NOMO-1 (cell line): ENCODE measurements around the gene PDC.
"Not testable (repeated sequence)": the region's sequence is repeated elsewhere in the genome, so short reads cannot be mapped to it uniquely, and the experiment has no call there.

Source experiments
- DNase-seq, 2 experiments: peaks; one replicate each; lab custom pipeline; 2025; ENCODE audit not compliant: unreplicated experiment in 2 of 2; lab: John Stamatoyannopoulos, UW

PDC gene

GRCh38 chr1:186473047-186473446 lies 12.1 kb upstream of the PDC start:
- DNase-seq: peak; percentile 19 to 24

GRCh38 chr1:186465946-186466345 lies 5.0 kb upstream of the PDC start:
- DNase-seq: no peak

- DNase-seq: not testable (repeated sequence)
These were observed 4.6 kb upstream of the PDC start for GRCh38 chr1:186465491-186465890.

- DNase-seq: no peak
These were observed 3.0 kb upstream of the PDC start for GRCh38 chr1:186463926-186464325.

- no peak for DNase-seq
These were observed 2.6 kb upstream of the PDC start for GRCh38 chr1:186463511-186463910.

GRCh38 chr1:186459161-186459560 lies 1.8 kb downstream of the PDC start:
- DNase-seq: not testable (repeated sequence)

- DNase-seq: peak in 1 of 2 experiments; percentile 58
These were observed 4.1 kb downstream of the PDC start for GRCh38 chr1:186456729-186457255.

- DNase-seq: peak; percentile 48 to 78
These were observed 5.9 kb downstream of the PDC start for GRCh38 chr1:186454981-186455380.

GRCh38 chr1:186446152-186446551 lies 14.8 kb downstream of the PDC start:
- DNase-seq: no peak

- no peak for DNase-seq
These were observed 17.3 kb downstream of the PDC start for GRCh38 chr1:186443638-186444037.

GRCh38 chr1:186442651-186443375 lies 18.1 kb downstream of the PDC start:
- DNase-seq: peak; percentile 63 to 78

GRCh38 chr1:186440584-186440983 lies 20.3 kb downstream of the PDC start:
- no peak for DNase-seq

- no peak for DNase-seq
These were observed 22.3 kb downstream of the PDC start for GRCh38 chr1:186438567-186438966.

- peak; percentile 19 to 74 for DNase-seq
These were observed 25.6 kb downstream of the PDC start for GRCh38 chr1:186435336-186435735.

GRCh38 chr1:186429017-186429416 lies 31.9 kb downstream of the PDC start:
- DNase-seq: peak in 1 of 2 experiments; percentile 32

- no peak for DNase-seq
These were observed 34.8 kb downstream of the PDC start for GRCh38 chr1:186426118-186426517.

GRCh38 chr1:186424539-186424938 lies 36.4 kb downstream of the PDC start:
- no peak for DNase-seq

GRCh38 chr1:186421446-186421845 lies 39.5 kb downstream of the PDC start:
- no peak for DNase-seq

GRCh38 chr1:186420923-186421322 lies 40.0 kb downstream of the PDC start:
- no peak for DNase-seq

- no peak for DNase-seq
These were observed 40.6 kb downstream of the PDC start for GRCh38 chr1:186420311-186420710.

GRCh38 chr1:186418503-186418902 lies 42.4 kb downstream of the PDC start:
- DNase-seq: no peak

GRCh38 chr1:186413319-186413718 lies 47.6 kb downstream of the PDC start:
- DNase-seq: no peak

GRCh38 chr1:186409091-186409490 lies 51.8 kb downstream of the PDC start:
- DNase-seq: no peak
